Stomach (tissue), 9 donors: ENCODE measurements around the gene LUZP2. TPM values are rescaled to one million over a fixed set of nuclear protein-coding genes. Genes with fewer than 3 reads are reported as not detected.
A peak's percentile ranks its signal among the peaks of the same experiment; 100 is the strongest.

Experiments used
- DNase-seq, 2 donors: peaks; one replicate each; pipeline versions ENCODE4 v3.0.0 to v3.0.0-alpha.2; 2013 to 2019
- H3K27ac ChIP-seq, 5 donors: fragments of 200-600 bp in 4 of 5; sonication (generic) in 4 of 5; one replicate each; pipeline ENCODE4 v1.5.1; 2013 to 2019; ENCODE audit warnings: mild to moderate bottlenecking in 1 of 5, moderate library complexity in 1 of 5
- H3K27me3 ChIP-seq, 3 donors: fragments of 200-600 bp; sonication (generic); one replicate each; pipeline ENCODE4 v1.5.1; 2017 to 2019; ENCODE audit warnings: mixed run types in 1 of 3
- H3K36me3 ChIP-seq, 4 donors: fragments of 200-600 bp; sonication (generic); 1 replicate in 3 of 4; 2 replicates in 1 of 4; pipeline ENCODE4 v1.5.1; 2016 to 2019
- H3K4me1 ChIP-seq, 4 donors: fragments of 200-600 bp; sonication (generic); one replicate each; pipeline ENCODE4 v1.5.1; 2016 to 2019
- H3K4me3 ChIP-seq, 4 donors: fragments of 200-600 bp; sonication (generic) in 3 of 4; one replicate each; pipeline ENCODE4 v1.5.1; 2016 to 2019; ENCODE audit warnings: mild to moderate bottlenecking in 1 of 4
- H3K9me3 ChIP-seq, 4 donors: fragments of 200-600 bp; sonication (generic); one replicate each; pipeline ENCODE4 v1.5.1; 2016 to 2019
- CTCF ChIP-seq, 7 experiments: fragments of 450-650 bp in 4 of 7; fragments of 200-600 bp in 3 of 7; sonication (generic) in 3 of 7; IDR thresholded peaks; one replicate each; pipeline ENCODE4 v1.5.1; 2016 to 2019; ENCODE audit warnings: antibody characterized with exemption in 7 of 7, control low read depth in 2 of 7, mild to moderate bottlenecking in 1 of 7
- EP300 ChIP-seq: sonication (generic); formaldehyde crosslinking; IDR thresholded peaks from one replicate; pipeline ENCODE4 v1.6.1; 2017; ENCODE audit warnings: antibody characterized with exemption
- POLR2A ChIP-seq, 4 donors: fragments of 450-650 bp; IDR thresholded peaks; one replicate each; pipeline ENCODE4 v1.6.1; 2016; ENCODE audit warnings: antibody characterized with exemption in 4 of 4, control low read depth in 2 of 4, mild to moderate bottlenecking in 1 of 4, moderate library complexity in 1 of 4
- POLR2AphosphoS5 ChIP-seq, 3 donors: sonication (generic); formaldehyde crosslinking; IDR thresholded peaks; one replicate each; pipeline ENCODE4 v1.6.1; 2016; ENCODE audit warnings: antibody characterized with exemption in 3 of 3
- WGBS, 5 donors: extraction: QIAGEN DNeasy Blood & Tissue Kit in 3 of 5; methylation state at CpG; one replicate each; pipeline versions ENCODE4 v1.1.5 to v1.1.7; 2013 to 2018; 5-methylcytosine and 5-hydroxymethylcytosine counted together
- intact Hi-C: fragments of 100-400 bp; cut with DNase I; formaldehyde crosslinking; loops from one replicate; pipeline ENCODE4 v1.15.1; 2023; ENCODE audit warnings: low total_unique reads
- polyA plus RNA-seq, 3 donors: library from polyadenylated mRNA; stranded (reverse); fragments of 200-250 nt; gene quantifications; one replicate each; pipeline ENCODE4 v1.2.3, GENCODE V29; 2013
- total RNA-seq, 5 donors: library from RNA; depleted of rRNA; stranded (reverse); fragments of >200 nt; gene quantifications; one replicate each; pipeline versions ENCODE4 v1.1.0 to v1.2.3, GENCODE V29; 2014 to 2016
- donor health status: healthy with polysubstance abuse.
- donor health status: Bipolar disorder and iron deficiency.
- donor health status: healthy.

LUZP2 gene
- total and polyA plus RNA-seq, 8 donors = 0.06 to 6.8 (median 0.23) TPM; not detected in 4

GRCh38 chr11:24705474-24705873 lies 208.6 kb downstream of the LUZP2 start:
- TF ChIP-seq POLR2AphosphoS5 (IDR thresholded peaks at IDR 0.05) = no peak
- no peak for TF ChIP-seq POLR2A (IDR thresholded peaks at IDR 0.05)
- TF ChIP-seq EP300 = no peak
- no peak for TF ChIP-seq CTCF (IDR thresholded peaks at IDR 0.05)
- H3K36me3 ChIP-seq = no peaks in the 10 kb centered on the region
- peak in 1 of 2 donors; percentile 3 for DNase-seq
- H3K27me3 ChIP-seq = no peaks in the 10 kb centered on the region
- H3K9me3 ChIP-seq = no peaks in the 10 kb centered on the region
- no peaks in the 10 kb centered on the region for H3K4me1 ChIP-seq
- H3K27ac ChIP-seq = no peak overlapping the region
- intact Hi-C loops = no loop called here
- no peak overlapping the region for H3K4me3 ChIP-seq

DNA sequence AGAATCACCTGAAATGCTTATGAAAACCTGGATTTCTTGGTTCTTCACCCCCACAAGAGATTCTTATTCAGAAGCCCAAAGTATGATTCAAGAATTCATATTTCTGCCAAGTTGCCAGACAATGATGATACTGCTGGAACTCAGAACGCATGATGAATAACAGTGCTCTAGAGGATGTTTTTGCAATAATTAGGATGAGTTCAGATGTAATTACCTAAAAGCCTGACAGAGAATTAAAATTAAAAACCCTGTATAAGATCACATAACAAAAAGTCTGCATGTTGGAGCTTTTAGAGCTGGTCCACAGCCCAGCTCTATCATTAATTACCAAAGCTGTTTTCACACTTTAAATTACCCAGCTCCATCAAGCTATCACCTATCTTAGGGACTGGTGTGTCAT lies 211.8 kb downstream of the LUZP2 start:
- H3K4me3 ChIP-seq = no peak overlapping the region
- no peaks in the 10 kb centered on the region for H3K36me3 ChIP-seq
- WGBS, 5 donors = 89 to 96% (median 91%) methylated on average over 1 of the region's 1 CpG
- no peaks in the 10 kb centered on the region for H3K4me1 ChIP-seq
- intact Hi-C loops = no loop called here
- no peaks in the 10 kb centered on the region for H3K27me3 ChIP-seq
- H3K27ac ChIP-seq = no peak overlapping the region
- TF ChIP-seq CTCF (IDR thresholded peaks at IDR 0.05) (no peak), POLR2AphosphoS5 (IDR thresholded peaks at IDR 0.05) (no peak), POLR2A (IDR thresholded peaks at IDR 0.05) (no peak), EP300 (no peak)
- no peak for DNase-seq
- H3K9me3 ChIP-seq = no peaks in the 10 kb centered on the region

DNA sequence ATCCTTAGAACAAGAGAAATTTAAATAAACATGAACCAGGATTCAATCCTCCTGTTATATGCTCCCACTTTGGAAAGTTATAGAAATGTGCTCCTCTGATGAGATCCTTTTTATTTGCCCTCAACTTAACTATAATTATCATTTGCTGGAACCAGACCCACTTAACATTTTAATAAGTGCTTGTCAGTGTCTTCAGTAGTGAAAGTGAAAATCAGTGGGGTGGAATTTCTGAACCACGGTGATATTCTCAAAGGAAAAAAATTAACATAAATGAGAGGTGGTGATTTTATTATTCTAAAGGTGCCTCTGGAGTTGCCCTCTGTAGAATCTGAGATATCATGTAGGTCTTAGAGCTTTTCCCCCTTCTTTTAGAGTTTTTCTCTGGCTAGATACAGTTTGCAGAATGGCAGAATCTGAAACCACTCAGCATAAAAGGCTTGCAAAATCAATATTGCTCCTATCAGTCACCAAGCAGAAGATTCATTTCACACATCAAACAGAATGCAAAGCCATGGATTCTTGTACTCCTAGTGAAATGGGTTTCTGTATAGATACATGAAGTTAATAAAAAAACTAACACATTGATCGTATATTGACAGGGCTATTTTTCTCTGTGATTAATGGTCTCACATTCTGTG lies 213.2 kb downstream of the LUZP2 start:
- H3K4me3 ChIP-seq = no peak overlapping the region
- 48 to 75% (median 67%) methylated on average over 2 of the region's 2 CpGs for WGBS, 5 donors
- H3K36me3 ChIP-seq = no peaks in the 10 kb centered on the region
- no peak for DNase-seq
- H3K9me3 ChIP-seq = no peaks in the 10 kb centered on the region
- H3K27ac ChIP-seq = no peak overlapping the region
- H3K27me3 ChIP-seq = no peaks in the 10 kb centered on the region
- intact Hi-C loops = no loop called here
- TF ChIP-seq EP300 = no peak
- no peak for TF ChIP-seq CTCF (IDR thresholded peaks at IDR 0.05)
- no peak for TF ChIP-seq POLR2AphosphoS5 (IDR thresholded peaks at IDR 0.05)
- no peak for TF ChIP-seq POLR2A (IDR thresholded peaks at IDR 0.05)
- H3K4me1 ChIP-seq = no peaks in the 10 kb centered on the region

DNA sequence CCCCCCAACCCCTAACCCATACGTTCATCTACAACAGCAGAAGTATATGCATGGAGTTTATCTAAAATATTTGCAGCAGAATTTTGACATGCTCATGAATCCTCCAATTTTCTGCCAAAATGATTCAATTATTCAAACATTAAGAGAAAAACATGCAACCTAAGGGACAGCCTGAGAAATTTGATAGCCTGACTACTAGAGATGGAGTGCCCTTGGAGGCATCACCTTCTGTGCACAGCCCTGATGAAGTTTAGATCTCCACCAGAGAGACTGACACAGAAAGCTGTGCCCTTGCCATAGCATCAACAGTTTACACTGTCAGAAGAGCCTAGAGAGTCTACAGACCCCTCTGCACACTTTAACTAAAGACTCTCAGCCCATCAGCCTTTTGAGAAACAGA lies 217.7 kb downstream of the LUZP2 start:
- Histone ChIP-seq H3K9me3 (no peaks in the 10 kb centered on the region), H3K4me3 (no peak overlapping the region), H3K27ac (no peak overlapping the region), H3K27me3 (no peaks in the 10 kb centered on the region), H3K4me1 (no peaks in the 10 kb centered on the region), H3K36me3 (no peaks in the 10 kb centered on the region)
- no peak for DNase-seq
- WGBS, 5 donors = 67 to 94% (median 84%) methylated on average over 1 of the region's 1 CpG
- no peak for TF ChIP-seq POLR2AphosphoS5 (IDR thresholded peaks at IDR 0.05)
- no peak for TF ChIP-seq POLR2A (IDR thresholded peaks at IDR 0.05)
- TF ChIP-seq CTCF (IDR thresholded peaks at IDR 0.05) = no peak
- TF ChIP-seq EP300 = no peak
- intact Hi-C loops = no loop called here
